Right atrium auricular region (tissue), 2 donors: ENCODE results near the gene KRT3. TPM values are rescaled to one million over a fixed set of nuclear protein-coding genes. Genes with fewer than 3 reads are reported as not detected.

ENCODE experiments used
- DNase-seq: peaks from one replicate; pipeline ENCODE4 v3.0.0-alpha.2; 2019; ENCODE audit warnings: low spot score
- H3K27ac ChIP-seq, 2 donors: fragments of 200-600 bp; sonication (generic); 1 replicate in 1 of 2; 2 replicates in 1 of 2; pipeline ENCODE4 v1.5.1; 2016 to 2019
- H3K27me3 ChIP-seq, 2 donors: fragments of 200-600 bp; sonication (generic); one replicate each; pipeline versions ENCODE4 v1.5.1 to v1.6.0; 2017 to 2019
- H3K36me3 ChIP-seq: fragments of 200-600 bp; sonication (generic); one replicate; pipeline ENCODE4 v1.5.1; 2016
- H3K4me1 ChIP-seq, 2 donors: fragments of 200-600 bp; sonication (generic); one replicate each; pipeline versions ENCODE4 v1.5.1 to v1.6.0; 2017 to 2019
- H3K4me3 ChIP-seq, 2 donors: fragments of 200-600 bp; sonication (generic); 1 replicate in 1 of 2; 2 replicates in 1 of 2; pipeline ENCODE4 v1.5.1; 2017 to 2019; ENCODE audit warnings: mild to moderate bottlenecking in 1 of 2, moderate library complexity in 1 of 2
- H3K9me3 ChIP-seq, 2 donors: fragments of 200-600 bp; sonication (generic); one replicate each; pipeline ENCODE4 v1.5.1; 2019
- total RNA-seq, 2 donors: library from RNA; depleted of rRNA; stranded (reverse); fragments of >200 nt; gene quantifications; one replicate each; pipeline ENCODE4 v1.1.0, GENCODE V29; 2016
- TF ChIP-seq, protein P1 (sequence below), 2 donors: fragments of 200-600 bp; sonication (generic); IDR thresholded peaks; one replicate each; pipeline ENCODE4 v1.5.1; 2019; ENCODE audit warnings: antibody characterized with exemption in 2 of 2

Gene KRT3
- total RNA-seq, 2 donors from 2014 or later = not detected

DNA sequence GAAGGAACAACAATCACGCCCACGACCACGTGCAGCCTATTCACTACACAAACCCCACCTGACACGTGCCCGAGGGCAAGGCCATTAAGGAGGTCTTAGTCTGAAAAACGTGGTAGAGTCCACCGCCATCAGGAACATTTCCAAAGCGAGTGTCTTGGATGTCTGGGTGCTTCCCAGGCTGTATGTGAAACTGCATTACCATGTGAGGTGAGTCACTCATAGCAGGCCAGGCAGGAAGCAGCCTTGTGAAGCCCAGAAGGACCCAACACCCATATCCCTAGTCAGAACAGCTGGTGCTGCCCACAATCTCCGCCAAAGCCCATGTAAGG, 41.5 kb upstream of the KRT3 start:
- H3K27me3 ChIP-seq = no peaks in the 10 kb centered on the region

DNA sequence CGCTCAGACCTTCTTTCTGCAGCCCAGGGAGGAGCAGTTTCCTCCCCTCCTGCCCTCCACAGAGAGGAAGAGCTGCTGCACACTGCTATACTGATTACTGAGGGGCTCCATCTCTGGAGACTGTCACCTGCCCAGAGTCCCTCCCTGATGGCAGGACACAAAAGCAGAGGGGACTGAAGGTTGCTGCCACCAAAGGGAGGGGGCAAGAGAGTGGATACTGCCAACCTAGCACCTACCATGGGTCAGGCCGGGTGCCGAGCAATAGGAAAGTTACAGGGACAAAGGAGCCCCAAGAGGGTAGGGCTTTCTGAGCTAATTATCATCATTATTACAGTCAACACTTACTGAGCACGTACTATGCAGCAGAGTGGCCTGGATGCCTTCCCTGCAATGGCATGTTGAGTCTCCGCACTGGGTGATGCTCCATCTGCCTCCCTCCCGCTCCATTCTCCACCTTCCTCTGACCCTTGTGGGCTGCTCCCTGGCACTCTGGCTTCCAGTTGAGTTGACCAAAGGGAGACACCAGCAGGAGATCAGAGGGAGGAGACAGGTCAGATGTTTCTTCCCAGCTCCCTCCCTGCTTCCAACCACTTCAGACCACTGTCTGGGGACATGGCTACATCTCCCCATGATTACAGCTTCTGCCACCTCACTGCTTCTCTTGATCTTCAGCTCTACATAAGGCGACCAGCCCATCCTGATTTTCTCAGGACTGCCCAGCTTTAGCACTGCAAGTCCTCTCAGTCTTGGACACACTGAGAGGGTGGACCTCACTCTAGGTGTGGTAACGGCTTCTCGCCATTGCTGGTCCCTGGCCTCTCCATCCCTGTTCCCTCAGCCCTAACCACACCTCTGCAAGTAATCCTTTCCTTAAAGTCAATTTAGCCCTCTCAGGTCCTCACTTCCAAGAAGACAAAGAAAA, 40.8 kb upstream of the KRT3 start:
- TF ChIP-seq, protein P1, sequence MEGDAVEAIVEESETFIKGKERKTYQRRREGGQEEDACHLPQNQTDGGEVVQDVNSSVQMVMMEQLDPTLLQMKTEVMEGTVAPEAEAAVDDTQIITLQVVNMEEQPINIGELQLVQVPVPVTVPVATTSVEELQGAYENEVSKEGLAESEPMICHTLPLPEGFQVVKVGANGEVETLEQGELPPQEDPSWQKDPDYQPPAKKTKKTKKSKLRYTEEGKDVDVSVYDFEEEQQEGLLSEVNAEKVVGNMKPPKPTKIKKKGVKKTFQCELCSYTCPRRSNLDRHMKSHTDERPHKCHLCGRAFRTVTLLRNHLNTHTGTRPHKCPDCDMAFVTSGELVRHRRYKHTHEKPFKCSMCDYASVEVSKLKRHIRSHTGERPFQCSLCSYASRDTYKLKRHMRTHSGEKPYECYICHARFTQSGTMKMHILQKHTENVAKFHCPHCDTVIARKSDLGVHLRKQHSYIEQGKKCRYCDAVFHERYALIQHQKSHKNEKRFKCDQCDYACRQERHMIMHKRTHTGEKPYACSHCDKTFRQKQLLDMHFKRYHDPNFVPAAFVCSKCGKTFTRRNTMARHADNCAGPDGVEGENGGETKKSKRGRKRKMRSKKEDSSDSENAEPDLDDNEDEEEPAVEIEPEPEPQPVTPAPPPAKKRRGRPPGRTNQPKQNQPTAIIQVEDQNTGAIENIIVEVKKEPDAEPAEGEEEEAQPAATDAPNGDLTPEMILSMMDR (IDR thresholded peaks at IDR 0.05) = no peak
- H3K27ac ChIP-seq = no peak overlapping the region
- H3K36me3 ChIP-seq = no peaks in the 10 kb centered on the region
- H3K9me3 ChIP-seq = no peaks in the 10 kb centered on the region
- H3K27me3 ChIP-seq = no peaks in the 10 kb centered on the region
- no peak overlapping the region for H3K4me3 ChIP-seq
- DNase-seq = no peak
- no peaks in the 10 kb centered on the region for H3K4me1 ChIP-seq

More for the DNA sequence above, 41.5 kb upstream of the KRT3 start:
- no peak overlapping the region for H3K27ac ChIP-seq
- no peak overlapping the region for H3K4me3 ChIP-seq
- no peaks in the 10 kb centered on the region for H3K9me3 ChIP-seq
- no peaks in the 10 kb centered on the region for H3K4me1 ChIP-seq
- no peak for DNase-seq
- H3K36me3 ChIP-seq = no peaks in the 10 kb centered on the region
- TF ChIP-seq, protein P1 (IDR thresholded peaks at IDR 0.05) = no peak

DNA sequence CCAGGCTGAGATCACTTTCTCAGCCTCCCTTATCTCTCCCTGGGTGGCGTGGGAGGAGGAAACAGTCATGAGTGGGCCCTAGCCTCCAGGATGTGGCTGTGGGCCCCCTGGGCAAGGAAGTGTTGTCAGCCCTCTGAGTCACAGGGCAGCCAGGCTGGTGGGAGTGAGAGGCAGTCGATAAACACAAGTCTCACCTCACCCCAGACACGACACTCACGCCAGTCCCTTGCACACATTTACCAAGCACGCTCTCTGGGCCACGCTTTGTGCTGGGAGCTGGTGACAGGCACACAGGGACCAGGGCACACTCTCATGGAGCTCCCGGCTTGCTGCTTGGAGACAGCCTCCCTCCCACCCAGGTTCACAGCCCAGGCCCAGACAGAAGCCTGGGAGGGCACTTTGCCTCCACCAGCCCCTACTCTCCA, 40.1 kb upstream of the KRT3 start:
- TF ChIP-seq, protein P1 (IDR thresholded peaks at IDR 0.05) = no peak
- H3K27me3 ChIP-seq = no peaks in the 10 kb centered on the region
- H3K4me1 ChIP-seq = no peaks in the 10 kb centered on the region
- no peak overlapping the region for H3K27ac ChIP-seq
- no peak for DNase-seq
- no peak overlapping the region for H3K4me3 ChIP-seq
- no peaks in the 10 kb centered on the region for H3K9me3 ChIP-seq
- H3K36me3 ChIP-seq = no peaks in the 10 kb centered on the region

DNA sequence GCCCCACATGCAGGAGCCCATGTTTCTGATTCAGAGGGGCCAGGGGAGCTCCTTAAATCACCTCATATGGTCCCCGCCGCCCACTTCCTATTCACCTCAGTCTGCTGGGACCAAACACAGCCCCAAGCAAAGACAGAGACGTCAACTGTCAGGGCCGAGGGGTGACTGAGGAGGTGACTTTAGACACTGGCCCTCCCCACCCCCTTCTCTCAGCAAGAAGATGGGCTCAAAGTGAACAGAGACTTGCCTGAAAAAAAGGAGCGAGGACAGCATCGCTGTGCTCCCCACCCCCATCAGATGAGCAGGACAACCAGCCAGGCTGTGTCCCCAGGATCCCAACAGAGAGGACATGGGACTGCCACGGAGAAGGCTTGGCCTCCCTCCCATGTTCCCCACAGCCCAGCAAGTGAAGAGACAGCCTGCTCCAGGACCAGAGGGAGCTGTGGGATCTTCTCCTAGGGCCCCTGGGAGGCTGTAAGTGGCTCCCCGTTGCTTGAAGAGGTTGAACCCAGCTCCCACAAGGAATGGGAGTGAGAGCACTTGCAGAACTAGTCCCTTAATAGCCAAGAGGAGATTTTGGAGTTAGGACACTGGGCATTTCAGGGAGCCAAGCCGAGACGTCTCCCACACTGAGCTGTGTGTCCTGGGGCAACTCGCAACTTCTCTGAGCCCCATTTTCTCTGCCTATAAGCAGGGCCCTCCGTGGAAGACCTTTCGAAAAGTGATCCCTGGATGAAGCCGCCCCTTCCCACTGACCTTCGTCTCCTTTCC, 39.5 kb upstream of the KRT3 start:
- no peaks in the 10 kb centered on the region for H3K9me3 ChIP-seq
- H3K27me3 ChIP-seq = no peaks in the 10 kb centered on the region

DNA sequence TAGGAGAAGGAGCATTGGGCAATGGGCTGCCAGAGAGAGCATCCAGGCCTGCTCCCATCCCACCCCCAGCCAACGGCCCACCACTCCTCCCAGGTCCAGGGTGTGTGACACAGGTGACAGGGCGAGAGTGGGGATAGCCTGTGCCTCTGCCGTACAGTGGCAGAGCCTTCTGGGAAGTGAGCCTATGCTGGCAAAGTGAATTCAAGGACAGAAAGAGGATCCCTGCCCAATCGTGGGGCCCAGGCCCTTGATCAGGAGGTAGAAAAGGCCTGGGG, 38.7 kb upstream of the KRT3 start:
- Histone ChIP-seq H3K36me3 (no peaks in the 10 kb centered on the region), H3K4me1 (no peaks in the 10 kb centered on the region), H3K9me3 (no peaks in the 10 kb centered on the region), H3K27ac (no peak overlapping the region), H3K27me3 (no peaks in the 10 kb centered on the region), H3K4me3 (no peak overlapping the region)
- no peak for DNase-seq
- TF ChIP-seq, protein P1 (IDR thresholded peaks at IDR 0.05) = no peak

More for the DNA sequence above, 39.5 kb upstream of the KRT3 start:
- no peaks in the 10 kb centered on the region for H3K36me3 ChIP-seq
- no peaks in the 10 kb centered on the region for H3K4me1 ChIP-seq
- H3K27ac ChIP-seq = no peak overlapping the region
- no peak overlapping the region for H3K4me3 ChIP-seq
- no peak for DNase-seq
- TF ChIP-seq, protein P1 (IDR thresholded peaks at IDR 0.05) = no peak
